H1 (cell line): Measurements from ENCODE around the gene GMNC. TPM values are rescaled to one million over a fixed set of nuclear protein-coding genes. Genes with fewer than 3 reads are reported as not detected.

Source experiments
- CTCF ChIA-PET: fragments of 300-600 bp; sonication (Branson Sonifier 250); formaldehyde crosslinking; loops from one replicate; lab custom pipeline; 2021; ENCODE audit not compliant: partially characterized antibody; lab: Charles Lee
- POLR2A ChIA-PET: fragments of 300-600 bp; sonication (Branson Sonifier 250); formaldehyde crosslinking; loops from one replicate; lab custom pipeline; 2021; ENCODE audit warnings: inconsistent platforms; ENCODE audit not compliant: partially characterized antibody; lab: Charles Lee
- DNase-seq, 2 experiments: peaks; one replicate each; pipeline versions ENCODE4 v3.0.0 to v3.0.0-alpha.2; 2010 to 2022; ENCODE audit warnings: low spot score in 2 of 2, low read depth in 1 of 2, mixed read lengths in 1 of 2
- FAIRE-seq: peaks from 2 replicates; lab custom pipeline; 2011; peaks lifted over from hg19 to GRCh38; lab: Jason Lieb, UNC
- H2AFZ ChIP-seq: 2 replicates; pipeline ENCODE4 v1.8.1; 2012; ENCODE audit warnings: low read length, inconsistent platforms
- H2AK5ac ChIP-seq: 2 replicates; pipeline ENCODE4 v1.6.1; 2013; ENCODE audit warnings: low read depth, low read length
- H2BK120ac ChIP-seq: replicated peaks from 2 replicates; pipeline ENCODE3; 2013; ENCODE audit warnings: low read depth, low read length, inconsistent platforms
- H2BK12ac ChIP-seq: 2 replicates; pipeline ENCODE4 v1.6.1; 2013; ENCODE audit warnings: low read depth, low read length
- H2BK15ac ChIP-seq: 2 replicates; pipeline ENCODE4 v1.6.1; 2013; ENCODE audit warnings: low read length
- H2BK20ac ChIP-seq: 2 replicates; pipeline ENCODE4 v1.6.1; 2013; ENCODE audit warnings: low read length
- H2BK5ac ChIP-seq: 2 replicates; pipeline ENCODE4 v1.6.1; 2013; ENCODE audit warnings: low read depth, low read length
- H3K14ac ChIP-seq: 2 replicates; pipeline ENCODE4 v1.6.1; 2013; ENCODE audit warnings: inconsistent platforms; ENCODE audit not compliant: insufficient read length
- H3K18ac ChIP-seq: 2 replicates; pipeline ENCODE4 v1.6.1; 2013; ENCODE audit warnings: low read length; ENCODE audit errors: extremely low read depth
- H3K23ac ChIP-seq: 2 replicates; pipeline ENCODE4 v1.6.1; 2013; ENCODE audit warnings: inconsistent platforms; ENCODE audit not compliant: insufficient read length
- H3K23me2 ChIP-seq: 2 replicates; pipeline ENCODE4 v1.6.1; 2013; ENCODE audit warnings: low read depth, low read length
- H3K27ac ChIP-seq: 2 replicates; pipeline ENCODE4 v1.6.1; 2011; ENCODE audit warnings: low read depth, low read length, inconsistent platforms
- H3K27me3 ChIP-seq, 4 experiments: replicated peaks in 1 of 4; 1 replicate in 1 of 4; 2 replicates in 3 of 4; pipeline versions ENCODE4 v1.6.1 to v1.8.1; 2011 to 2013; ENCODE audit warnings: low read length in 3 of 4, mild to moderate bottlenecking in 3 of 4, inconsistent platforms in 2 of 4, mixed read lengths in 2 of 4, moderate library complexity in 1 of 4; ENCODE audit not compliant: control insufficient read depth in 3 of 4, insufficient read depth in 3 of 4; ENCODE audit errors: extremely low read depth in 1 of 4
- H3K36me3 ChIP-seq, 4 experiments: 2 replicates each; pipeline versions ENCODE4 v1.6.1 to v1.8.1; 2011 to 2013; ENCODE audit warnings: mild to moderate bottlenecking in 4 of 4, low read length in 3 of 4, moderate library complexity in 2 of 4, control low read depth in 1 of 4, inconsistent platforms in 1 of 4; ENCODE audit not compliant: insufficient read depth in 4 of 4, control insufficient read depth in 2 of 4
- H3K4ac ChIP-seq: replicated peaks from 2 replicates; pipeline ENCODE3; 2013; ENCODE audit warnings: low read length, low read depth, mixed read lengths, inconsistent platforms; ENCODE audit not compliant: insufficient read length
- H3K4me1 ChIP-seq, 4 experiments: replicated peaks in 1 of 4; 1 replicate in 1 of 4; 2 replicates in 3 of 4; pipeline versions ENCODE4 v1.6.1 to v1.8.1; 2011 to 2013; ENCODE audit warnings: low read length in 3 of 4, inconsistent platforms in 2 of 4, mixed read lengths in 1 of 4; ENCODE audit not compliant: insufficient read depth in 4 of 4, control insufficient read depth in 3 of 4
- H3K4me2 ChIP-seq, 2 experiments: 2 replicates each; pipeline versions ENCODE4 v1.6.1 to v1.8.1; 2011 to 2013; ENCODE audit warnings: low read depth in 2 of 2, low read length in 2 of 2, control low read depth in 1 of 2, inconsistent platforms in 1 of 2, mild to moderate bottlenecking in 1 of 2; ENCODE audit not compliant: insufficient read depth in 1 of 2
- H3K4me3 ChIP-seq, 4 experiments: fragments of 200-600, 300-600 bp in 1 of 4; sonication (generic), shearing (Covaris generic), sonication (Bioruptor Twin) in 1 of 4; 2 replicates each; pipeline versions ENCODE4 v1.5.1 to v1.8.1; 2011 to 2016; ENCODE audit warnings: low read length in 4 of 4, low read depth in 3 of 4, control low read depth in 2 of 4, inconsistent platforms in 2 of 4, mild to moderate bottlenecking in 2 of 4, mixed read lengths in 1 of 4, moderate library complexity in 1 of 4; ENCODE audit not compliant: insufficient read depth in 2 of 4; ENCODE audit errors: extremely low read depth in 1 of 4
- H3K56ac ChIP-seq: replicated peaks from 2 replicates; pipeline ENCODE3; 2013; ENCODE audit warnings: low read depth, mild to moderate bottlenecking, mixed read lengths, low read length, inconsistent platforms; ENCODE audit not compliant: insufficient read length
- H3K79me1 ChIP-seq: 2 replicates; pipeline ENCODE4 v1.6.1; 2013; ENCODE audit warnings: low read depth, low read length, control low read depth
- H3K79me2 ChIP-seq, 2 experiments: 2 replicates each; pipeline versions ENCODE4 v1.6.1 to v1.8.1; 2012 to 2013; ENCODE audit warnings: low read length in 2 of 2, mild to moderate bottlenecking in 2 of 2, inconsistent platforms in 1 of 2; ENCODE audit not compliant: insufficient read depth in 2 of 2, control insufficient read depth in 1 of 2
- H3K9ac ChIP-seq, 4 experiments: replicated peaks in 1 of 4; 1 replicate in 1 of 4; 2 replicates in 3 of 4; pipeline versions ENCODE4 v1.6.1 to v1.8.1; 2011 to 2013; ENCODE audit warnings: low read depth in 3 of 4, low read length in 3 of 4, control low read depth in 2 of 4, mild to moderate bottlenecking in 2 of 4, moderate library complexity in 2 of 4, inconsistent platforms in 1 of 4; ENCODE audit errors: extremely low read depth in 1 of 4
- H3K9me3 ChIP-seq, 2 experiments: 2 replicates each; pipeline versions ENCODE4 v1.6.1 to v1.8.1; 2012 to 2013; ENCODE audit warnings: mild to moderate bottlenecking in 2 of 2, moderate library complexity in 2 of 2, control low read depth in 1 of 2, inconsistent platforms in 1 of 2, low read depth in 1 of 2, low read length in 1 of 2, mixed read lengths in 1 of 2; ENCODE audit not compliant: insufficient read depth in 2 of 2
- H4K20me1 ChIP-seq, 2 experiments: replicated peaks in 1 of 2; 2 replicates each; pipeline versions ENCODE3 to v1.8.1; 2011 to 2013; ENCODE audit warnings: inconsistent platforms in 2 of 2, low read length in 2 of 2, mild to moderate bottlenecking in 1 of 2; ENCODE audit not compliant: insufficient read depth in 2 of 2, control insufficient read depth in 1 of 2
- H4K5ac ChIP-seq: 2 replicates; pipeline ENCODE4 v1.6.1; 2013; ENCODE audit warnings: low read length, low read depth, mixed read lengths, inconsistent platforms; ENCODE audit not compliant: insufficient read length
- H4K8ac ChIP-seq: 2 replicates; pipeline ENCODE4 v1.8.0; 2013; ENCODE audit warnings: mild to moderate bottlenecking, moderate library complexity, low read length, inconsistent platforms; ENCODE audit not compliant: insufficient read depth; ENCODE audit errors: extremely low read depth
- H4K91ac ChIP-seq: replicated peaks from 2 replicates; pipeline ENCODE3; 2013; ENCODE audit warnings: low read length, mixed read lengths, inconsistent platforms; ENCODE audit not compliant: insufficient read length
- ASH2L ChIP-seq: fragments of 200-600, 300-600 bp; sonication (generic); IDR thresholded peaks from one replicate; pipeline ENCODE4 v1.7.1; 2017; ENCODE audit warnings: low read length
- CBX5 ChIP-seq: fragments of 300-800, 300-1000 bp; sonication (generic); IDR thresholded peaks from 2 replicates; pipeline ENCODE4 v1.7.1; 2016; ENCODE audit warnings: antibody characterized with exemption, low read length, low read depth
- CHD1 ChIP-seq: IDR thresholded peaks from 2 replicates; pipeline ENCODE4 v1.6.1; 2012; ENCODE audit warnings: low read depth, low read length, improper control_type of control experiment
- CHD2 ChIP-seq: IDR thresholded peaks from 2 replicates; pipeline ENCODE4 v1.6.1; 2012; ENCODE audit warnings: low read length, improper control_type of control experiment
- FOSL1 ChIP-seq: IDR thresholded peaks from 2 replicates; pipeline ENCODE4 v1.6.1; 2011; ENCODE audit warnings: mild to moderate bottlenecking, low read depth, low read length, moderate library complexity; ENCODE audit not compliant: insufficient read depth
- GABPA ChIP-seq: IDR thresholded peaks from 2 replicates; pipeline ENCODE4 v1.6.1; 2011; ENCODE audit warnings: mild to moderate bottlenecking, low read length, moderate library complexity, borderline replicate concordance; ENCODE audit not compliant: insufficient read depth
- GTF2F1 ChIP-seq: IDR thresholded peaks from 2 replicates; pipeline ENCODE4 v1.6.1; 2012; ENCODE audit warnings: low read depth, low read length, improper control_type of control experiment, borderline replicate concordance
- JUN ChIP-seq: IDR thresholded peaks from 2 replicates; pipeline ENCODE4 v1.6.1; 2011; ENCODE audit warnings: low read depth, mild to moderate bottlenecking, improper control_type of control experiment, low read length
- KDM1A ChIP-seq: fragments of 200-600, 300-600 bp; sonication (generic); IDR thresholded peaks from 2 replicates; pipeline ENCODE4 v1.7.1; 2016; ENCODE audit warnings: mild to moderate bottlenecking, low read length, borderline replicate concordance
- MAFK ChIP-seq: IDR thresholded peaks from 2 replicates; pipeline ENCODE4 v1.6.1; 2012; ENCODE audit warnings: low read depth, mild to moderate bottlenecking, improper control_type of control experiment, low read length
- POU5F1 ChIP-seq: IDR thresholded peaks from 2 replicates; pipeline ENCODE4 v1.6.1; 2011; ENCODE audit warnings: low read depth, mild to moderate bottlenecking, low read length, moderate library complexity
- RBBP5 ChIP-seq: IDR thresholded peaks from 2 replicates; pipeline ENCODE4 v1.7.1; 2012; ENCODE audit warnings: low read depth, mild to moderate bottlenecking, inconsistent platforms, low read length, moderate library complexity, borderline replicate concordance
- TAF1 ChIP-seq: IDR thresholded peaks from 2 replicates; pipeline ENCODE4 v1.6.1; 2011; ENCODE audit warnings: mild to moderate bottlenecking, low read depth, low read length
- TCF12 ChIP-seq: IDR thresholded peaks from 2 replicates; pipeline ENCODE4 v1.6.1; 2011; ENCODE audit warnings: low read depth, mild to moderate bottlenecking, low read length
- ZNF274 ChIP-seq: IDR thresholded peaks from 2 replicates; pipeline ENCODE4 v1.7.0; 2012; ENCODE audit warnings: low read length, borderline replicate concordance; ENCODE audit errors: extremely low read depth
- WGBS, 2 experiments: shearing (Covaris generic) in 1 of 2; methylation state at CpG; one replicate each; pipeline versions ENCODE4 v1.1.6 to v1.1.7; 2013 to 2015; ENCODE audit warnings: low lambda C conversion rate in 2 of 2, mixed read lengths in 2 of 2, inconsistent platforms in 1 of 2, low coverage in 1 of 2, missing lambda C conversion rate in 1 of 2; ENCODE audit not compliant: insufficient replicate concordance in 2 of 2, insufficient coverage in 1 of 2, insufficient read length in 1 of 2; ENCODE audit errors: extremely low coverage in 1 of 2, missing lambda C conversion rate in 1 of 2; 5-methylcytosine and 5-hydroxymethylcytosine counted together
- polyA plus RNA-seq, 7 experiments: library from polyadenylated mRNA; depleted of rRNA in 3 of 7; stranded (reverse) in 5 of 7; unstranded in 2 of 7; fragments of >200 nt in 5 of 7; fragments of 200-250 nt in 2 of 7; gene quantifications; 1 replicate in 5 of 7; 2 replicates in 1 of 7; 4 replicates in 1 of 7; pipeline versions ENCODE4 v1.2.1 to v1.2.3, GENCODE V29; 2011 to 2013; ENCODE audit warnings: missing spikeins in 2 of 7, mixed read lengths in 2 of 7
- total RNA-seq: library from RNA; stranded (reverse); fragmentation: NEBNext Ultra II Directional; extraction: Animal tissue kit (Norgen Biotek cat#: 25700); gene quantifications from 2 replicates; pipeline ENCODE4 v1.2.1, GENCODE V29; 2021
- TF ChIP-seq, protein P1 (sequence below): IDR thresholded peaks from 2 replicates; pipeline ENCODE4 v1.6.1; 2012; ENCODE audit warnings: inconsistent platforms

The GMNC gene
- total and polyA plus RNA-seq, 2 of the 8 experiments (the other 6 are each of a cell fraction or from before 2014, with no cell fraction given): 0.05 to 0.24 TPM

DNA sequence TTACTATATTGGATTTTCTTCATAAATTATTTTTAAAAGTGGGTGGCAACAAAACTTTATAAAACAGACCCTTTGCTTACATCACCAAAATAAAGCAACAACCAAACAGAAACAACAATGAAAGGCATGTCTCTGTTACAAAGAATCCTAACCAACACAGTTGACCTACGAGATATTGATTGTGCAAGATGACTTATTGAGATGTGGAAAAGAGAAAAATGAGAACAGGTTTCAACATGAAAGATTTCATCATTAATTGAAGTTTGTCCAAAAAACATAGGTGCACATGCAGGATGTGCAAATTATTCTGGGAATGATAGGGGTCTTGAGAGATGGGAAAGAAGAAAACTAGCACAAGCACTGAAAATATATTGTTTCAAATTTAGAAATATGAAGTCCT is 9.0 kb downstream of the GMNC start:
- Histone ChIP-seq H2BK12ac (no peak overlapping the region), H3K4ac (no peak overlapping the region), H3K9ac (no peak overlapping the region), H3K27ac (no peak overlapping the region), H2AFZ (no peak overlapping the region), H3K18ac (no peak overlapping the region), H3K79me1 (no peaks in the 10 kb centered on the region), H3K23me2 (no peaks in the 10 kb centered on the region), H3K79me2 (no peaks in the 10 kb centered on the region), H3K4me2 (no peak overlapping the region), H3K27me3 (peaks cover 1 to 17% (median 10%) of the 10 kb centered on the region in 4 experiments), H3K23ac (no peak overlapping the region), H4K5ac (no peak overlapping the region), H2BK5ac (no peak overlapping the region), H3K4me1 (peaks cover 0 to 5% (median 1%) of the 10 kb centered on the region in 4 experiments; a peak in 4 of 7 replicates), H4K8ac (no peak overlapping the region), H4K20me1 (no peaks in the 10 kb centered on the region), H3K4me3 (no peak overlapping the region), H2BK15ac (no peak overlapping the region), H3K56ac (no peak overlapping the region), H2BK120ac (no peak overlapping the region), H3K36me3 (no peaks in the 10 kb centered on the region), H2AK5ac (no peak overlapping the region), H2BK20ac (no peak overlapping the region), H3K14ac (no peak overlapping the region), H4K91ac (no peak overlapping the region), H3K9me3 (no peaks in the 10 kb centered on the region)
- ChIA-PET POLR2A (no interaction called here), CTCF (interaction anchor here (1.1 kb wide), 1 partner anchor 9 kb away, joined by 5 read pairs; the partner anchor contains the start of gene GMNC)
- DNase-seq: no peak
- WGBS, 2 experiments: 72% methylated on average over 1 of the region's 1 CpG; no CpG with 5 or more reads in 1 of the 2 experiments
- FAIRE-seq: no peak
- TF ChIP-seq, protein P1, sequence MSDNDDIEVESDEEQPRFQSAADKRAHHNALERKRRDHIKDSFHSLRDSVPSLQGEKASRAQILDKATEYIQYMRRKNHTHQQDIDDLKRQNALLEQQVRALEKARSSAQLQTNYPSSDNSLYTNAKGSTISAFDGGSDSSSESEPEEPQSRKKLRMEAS: no peak
- TF ChIP-seq GTF2F1 (no peak), POU5F1 (no peak), CHD2 (no peak), MAFK (no peak), KDM1A (no peak), CBX5 (no peak), ASH2L (no peak), JUN (no peak), TAF1 (no peak), RBBP5 (no peak), ZNF274 (no peak), TCF12 (no peak), FOSL1 (no peak), CHD1 (no peak), GABPA (no peak)
